ENCODE measurements around the gene SNRPA. TPM values are rescaled to one million over a fixed set of nuclear protein-coding genes. Genes with fewer than 3 reads are reported as not detected.

Gene SNRPA
- polyA plus RNA-seq, 1 donor (not counting 4 experiments of a cell fraction or from before 2014, with no cell fraction given) = 93.4 TPM

- H3K27ac ChIP-seq (ENCODE audit: control insufficient read depth, insufficient read depth, low read length) = no peak overlapping the region
- H3K4me3 ChIP-seq (ENCODE audit: control insufficient read depth in 2 of 3, extremely low read depth in 1 of 3, insufficient read depth in 2 of 3, low read depth in 1 of 3, low read length in 3 of 3) = no peak overlapping the region
- H3K79me2 ChIP-seq (ENCODE audit: control insufficient read depth, insufficient read depth, low read length) = peaks cover 2% of the 10 kb centered on the region
- no peaks in the 10 kb centered on the region for H3K9me1 ChIP-seq (ENCODE audit: control insufficient read depth, extremely low read depth, insufficient read depth, low read length)
- DNase-seq (ENCODE audit: low read depth, low spot score) (no peak), FAIRE-seq (no peak)
- dilution Hi-C loops (cut with MboI; ENCODE audit: extremely low pct_ligation_motif_present, low sequenced_read_pairs) = no loop called here
- TF ChIP-seq EZH2 (IDR thresholded peaks at IDR 0.05; ENCODE audit: low read length) (no peak), CTCF (optimal IDR thresholded peaks at IDR 0.05 in 1 of 3, IDR thresholded peaks at IDR 0.05 in 1 of 3, conservative IDR thresholded peaks at IDR 0.05 in 1 of 3; ENCODE audit: extremely low read depth in 1 of 3, insufficient read depth in 2 of 3, low read length in 3 of 3) (no peak)
- H4K20me1 ChIP-seq (ENCODE audit: control insufficient read depth, extremely low read depth, insufficient read depth, low read length) = no peaks in the 10 kb centered on the region
- H3K9me3 ChIP-seq (ENCODE audit: control insufficient read depth, low read depth, low read length) = no peaks in the 10 kb centered on the region
- H3K36me3 ChIP-seq (ENCODE audit: control insufficient read depth in 2 of 2, extremely low read depth in 1 of 2, insufficient read depth in 2 of 2, low read length in 2 of 2) = peaks cover 4 to 7% of the 10 kb centered on the region in 2 experiments
- H3K27me3 ChIP-seq (ENCODE audit: control insufficient read depth, extremely low read depth, insufficient read depth, low read length) = no peaks in the 10 kb centered on the region
- H3K4me1 ChIP-seq (ENCODE audit: control insufficient read depth, extremely low read depth, insufficient read depth, low read length) = peaks cover 17% of the 10 kb centered on the region
- peak overlapping the region; percentile 5 for H3K4me2 ChIP-seq (ENCODE audit: control insufficient read depth, extremely low read depth, insufficient read depth, low read depth, low read length)
- H2AFZ ChIP-seq (ENCODE audit: control insufficient read depth, low read length) = no peak overlapping the region
- no peak overlapping the region for H3K9ac ChIP-seq (ENCODE audit: control insufficient read depth, extremely low read depth, insufficient read depth, low read length)
Observed at GRCh38 chr19:40813182-40813581, 62.2 kb downstream of the SNRPA start.

Small RNA genes within 50 kb of the gene (small RNA-seq; reads per million reads assigned to genes)
- 0 reads per million in 3 experiments for gene RNU6-195P (ENCODE audit: insufficient read length in 3 of 3, low read depth in 3 of 3, low replicate concordance in 1 of 3)

Other genes with a start within 250 kb of the SNRPA start
- gene SHKBP1, start 174.3 kb upstream of the SNRPA start, polyA plus RNA-seq = 20.2 to 41.3 TPM (median 27.2 TPM) in 3 replicates
- gene LTBP4, start 149.8 kb upstream of the SNRPA start, polyA plus RNA-seq = 25.9 to 48.0 TPM (median 29.6 TPM) in 3 replicates
- gene NUMBL, start 60.6 kb upstream of the SNRPA start, polyA plus RNA-seq = 5.5 to 6.0 TPM (median 5.7 TPM) in 3 replicates
- 11.0 to 13.8 TPM (median 13.8 TPM) in 3 replicates for gene COQ8B, start 34.3 kb upstream of the SNRPA start, polyA plus RNA-seq
- 17.0 to 32.6 TPM (median 17.2 TPM) in 3 replicates for gene ITPKC, start 34.1 kb upstream of the SNRPA start, polyA plus RNA-seq
- 1.4 to 2.8 TPM (median 1.4 TPM) in 3 replicates for gene ACTMAP, start 726 bp upstream of the SNRPA start, polyA plus RNA-seq
- gene MIA, start 24.3 kb downstream of the SNRPA start, polyA plus RNA-seq = 3.4 to 7.4 TPM (median 5.5 TPM) in 3 replicates
- gene RAB4B, start 27.0 kb downstream of the SNRPA start, polyA plus RNA-seq = 13.2 to 17.1 TPM (median 15.0 TPM) in 3 replicates
- gene EGLN2, start 48.0 kb downstream of the SNRPA start, polyA plus RNA-seq = 31.6 to 57.0 TPM (median 41.0 TPM) in 3 replicates
- not detected in 3 replicates for gene CYP2A6, start 99.2 kb downstream of the SNRPA start, polyA plus RNA-seq
- gene CYP2A7, start 131.0 kb downstream of the SNRPA start, polyA plus RNA-seq = not detected in 3 replicates
- not detected in 3 replicates for gene CYP2B6, start 240.1 kb downstream of the SNRPA start, polyA plus RNA-seq

Data from keratinocyte (primary cell).